ENCODE measurements around the gene RAI1.

- no peak for TF ChIP-seq SUZ12 (IDR thresholded peaks at IDR 0.05)
- no peak for TF ChIP-seq TARDBP (IDR thresholded peaks at IDR 0.05)
- TF ChIP-seq ELF4 (IDR thresholded peaks at IDR 0.05) = no peak
- TF ChIP-seq NFRKB (IDR thresholded peaks at IDR 0.05) = no peak
- no peak for TF ChIP-seq FOXK2 (IDR thresholded peaks at IDR 0.05)
- TF ChIP-seq SP1 (IDR thresholded peaks at IDR 0.05) = no peak
- no peak for TF ChIP-seq FOXM1 (IDR thresholded peaks at IDR 0.05; ENCODE audit: borderline replicate concordance)
- no peak for TF ChIP-seq ZNF384 (IDR thresholded peaks at IDR 0.05)
- no peak for TF ChIP-seq HDGF (IDR thresholded peaks at IDR 0.05; ENCODE audit: borderline replicate concordance)
- no peak for TF ChIP-seq FOXA1 (IDR thresholded peaks at IDR 0.05)
- TF ChIP-seq LEF1 (IDR thresholded peaks at IDR 0.05; ENCODE audit: borderline replicate concordance) = no peak
- no peak for TF ChIP-seq CTBP1 (IDR thresholded peaks at IDR 0.05; ENCODE audit: borderline replicate concordance)
- TF ChIP-seq PKNOX1 (IDR thresholded peaks at IDR 0.05) = no peak
- no peak for TF ChIP-seq BHLHE40 (IDR thresholded peaks at IDR 0.05; ENCODE audit: borderline replicate concordance)
Measured at GRCh38 chr17:17763136-17763535, 81.9 kb downstream of the RAI1 start.

Measured in HEK293T (cell line).